HG02852 (cell line): Measurements from ENCODE around the gene ANTKMT.

Experiments used
- ATAC-seq: cut with Tn5 transposase; IDR thresholded peaks from one replicate; pipeline ENCODE4 v1.9.1; 2021; ENCODE audit warnings: mild to moderate bottlenecking, moderate library complexity; ENCODE audit not compliant: unreplicated experiment

ANTKMT gene

DNA sequence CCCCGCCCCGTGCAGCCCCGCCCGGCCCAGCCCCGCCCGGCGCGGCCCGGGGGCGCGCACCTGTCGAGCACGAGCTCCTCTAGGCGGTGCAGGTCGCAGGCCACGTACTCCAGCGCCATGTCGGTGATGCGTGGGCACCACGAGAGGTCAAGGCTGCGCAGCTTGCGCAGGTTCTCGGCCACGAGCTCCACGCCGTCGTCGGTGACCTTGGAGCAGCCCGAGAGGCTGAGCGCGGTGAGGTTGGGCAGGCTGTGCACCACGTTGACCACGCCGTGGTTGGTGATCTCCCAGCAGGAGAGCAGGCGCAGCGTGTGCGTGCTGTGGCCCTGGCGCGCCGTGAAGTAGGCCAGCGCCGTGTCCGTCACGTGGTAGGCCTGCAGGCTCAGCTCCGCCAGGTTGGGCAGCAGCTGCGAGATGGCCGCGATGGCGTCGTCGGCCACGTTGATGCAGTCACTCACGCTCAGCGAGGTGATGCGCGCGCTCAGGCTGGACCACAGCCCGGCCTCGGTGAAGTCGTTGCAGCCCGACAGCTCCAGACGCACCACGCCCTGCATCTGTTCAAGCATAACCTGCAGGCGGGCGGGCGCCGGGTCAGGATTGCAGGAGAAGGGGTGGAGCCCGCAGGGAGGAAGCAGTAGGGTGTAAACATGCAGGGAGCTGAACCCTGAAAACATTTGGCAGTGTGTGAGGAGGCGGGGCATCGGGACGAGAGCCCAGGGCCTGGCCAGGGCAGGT, 25.4 kb upstream of the ANTKMT start:
- ATAC-seq, result no peak

GRCh38 chr16:698911-699671, 21.9 kb upstream of the ANTKMT start:
- ATAC-seq, result no peak

DNA sequence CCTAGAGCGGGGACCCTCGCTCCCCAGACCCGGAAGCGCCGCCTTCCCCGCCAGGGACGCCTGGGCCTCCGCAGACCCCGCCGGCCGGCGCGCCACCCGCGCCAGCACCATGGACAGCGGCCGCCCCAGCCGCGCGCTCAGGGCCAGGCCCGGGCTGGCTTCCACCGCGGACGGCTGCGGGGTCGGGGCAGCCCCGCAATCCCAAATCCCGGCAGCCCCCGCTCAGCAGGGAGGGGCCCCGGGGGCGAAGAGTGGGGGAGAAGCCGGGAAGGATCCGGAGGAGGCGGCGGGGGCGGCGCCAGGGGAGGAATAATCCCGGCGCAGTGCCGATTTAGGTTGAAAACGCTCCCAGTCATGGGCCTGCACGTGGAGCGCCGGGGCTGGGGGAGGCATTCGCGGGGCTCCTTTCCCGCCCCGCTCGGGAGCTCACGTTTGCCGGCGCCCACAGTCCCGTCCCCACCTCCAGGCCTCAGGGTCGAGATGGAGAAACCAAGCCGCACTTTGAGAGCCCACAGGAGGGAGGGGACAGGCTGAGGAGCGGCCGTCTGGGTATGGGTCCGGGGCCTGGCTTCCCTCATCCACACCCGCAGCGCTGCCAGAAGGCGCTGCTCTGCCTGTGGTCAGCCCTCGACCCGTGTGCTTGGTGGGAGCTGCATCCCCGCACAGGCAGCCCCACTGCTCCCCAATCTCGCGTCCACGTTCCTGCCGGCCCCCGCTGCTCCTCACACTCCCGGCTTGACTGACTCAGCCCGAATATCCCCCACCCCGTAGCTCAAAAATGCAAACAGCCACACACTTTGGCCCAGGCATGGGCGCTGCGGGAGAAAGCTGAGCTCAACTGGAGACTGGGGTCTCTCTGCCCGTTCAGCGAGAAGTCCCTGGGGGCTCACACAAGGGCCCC, 20.0 kb upstream of the ANTKMT start:
- ATAC-seq, result no peak

DNA sequence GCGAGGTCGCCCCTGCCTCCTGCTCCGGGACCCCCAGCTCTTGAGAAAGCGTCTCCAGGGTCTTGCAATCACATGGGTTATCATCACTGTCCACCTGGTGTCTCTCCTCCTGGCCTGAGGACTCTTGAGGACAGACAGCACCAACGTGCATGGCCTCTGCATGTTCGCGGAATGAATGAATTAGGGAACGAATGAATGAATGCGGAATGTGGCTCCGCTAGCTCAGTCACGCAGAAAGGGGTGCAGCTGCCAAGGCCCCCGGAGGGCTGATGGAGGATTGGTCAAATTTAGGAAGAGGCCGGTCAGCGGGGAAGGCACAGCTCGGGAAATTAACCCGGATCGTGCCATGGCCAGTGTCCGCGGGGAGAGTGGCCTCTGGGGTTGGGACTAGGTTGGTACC, 18.6 kb upstream of the ANTKMT start:
- ATAC-seq, result no peak

DNA sequence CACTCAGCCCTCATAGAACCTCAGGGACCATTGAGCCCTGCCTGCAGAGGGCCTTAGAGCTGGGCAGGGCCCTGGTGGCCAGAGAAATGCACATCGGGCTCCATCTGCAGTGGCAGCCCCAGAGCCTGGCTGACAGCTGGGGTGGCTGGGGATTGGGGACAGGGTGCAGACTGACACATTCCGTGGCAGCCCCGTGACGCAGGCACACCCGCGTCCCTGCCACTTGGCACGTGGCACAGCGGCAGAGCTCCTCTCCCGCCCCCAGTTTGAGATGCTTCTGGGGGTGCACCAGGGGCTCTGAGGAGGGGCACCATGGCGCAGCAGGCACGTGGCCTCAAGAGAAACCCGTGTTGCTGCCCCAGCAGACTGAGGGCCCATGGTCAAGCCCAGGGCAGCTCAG, 17.5 kb upstream of the ANTKMT start:
- ATAC-seq, result no peak

- no peak for ATAC-seq
Observed at GRCh38 chr16:704047-704446, 16.9 kb upstream of the ANTKMT start.

GRCh38 chr16:704552-705380, 16.2 kb upstream of the ANTKMT start:
- no peak for ATAC-seq

GRCh38 chr16:705431-706188, 15.3 kb upstream of the ANTKMT start, which contains the start of gene FBXL16:
FBXL16 (minus strand) TSS chr16:705801; CDS start chr16:697405, 8,396 bp downstream.
- ATAC-seq, result no peak

GRCh38 chr16:706189-707061, 14.5 kb upstream of the ANTKMT start:
- no peak for ATAC-seq

GRCh38 chr16:707062-707538, 13.8 kb upstream of the ANTKMT start:
- no peak for ATAC-seq

GRCh38 chr16:708019-708418, 12.9 kb upstream of the ANTKMT start:
- no peak for ATAC-seq

- ATAC-seq, result no peak
Observed at GRCh38 chr16:708959-709358, 12.0 kb upstream of the ANTKMT start.

DNA sequence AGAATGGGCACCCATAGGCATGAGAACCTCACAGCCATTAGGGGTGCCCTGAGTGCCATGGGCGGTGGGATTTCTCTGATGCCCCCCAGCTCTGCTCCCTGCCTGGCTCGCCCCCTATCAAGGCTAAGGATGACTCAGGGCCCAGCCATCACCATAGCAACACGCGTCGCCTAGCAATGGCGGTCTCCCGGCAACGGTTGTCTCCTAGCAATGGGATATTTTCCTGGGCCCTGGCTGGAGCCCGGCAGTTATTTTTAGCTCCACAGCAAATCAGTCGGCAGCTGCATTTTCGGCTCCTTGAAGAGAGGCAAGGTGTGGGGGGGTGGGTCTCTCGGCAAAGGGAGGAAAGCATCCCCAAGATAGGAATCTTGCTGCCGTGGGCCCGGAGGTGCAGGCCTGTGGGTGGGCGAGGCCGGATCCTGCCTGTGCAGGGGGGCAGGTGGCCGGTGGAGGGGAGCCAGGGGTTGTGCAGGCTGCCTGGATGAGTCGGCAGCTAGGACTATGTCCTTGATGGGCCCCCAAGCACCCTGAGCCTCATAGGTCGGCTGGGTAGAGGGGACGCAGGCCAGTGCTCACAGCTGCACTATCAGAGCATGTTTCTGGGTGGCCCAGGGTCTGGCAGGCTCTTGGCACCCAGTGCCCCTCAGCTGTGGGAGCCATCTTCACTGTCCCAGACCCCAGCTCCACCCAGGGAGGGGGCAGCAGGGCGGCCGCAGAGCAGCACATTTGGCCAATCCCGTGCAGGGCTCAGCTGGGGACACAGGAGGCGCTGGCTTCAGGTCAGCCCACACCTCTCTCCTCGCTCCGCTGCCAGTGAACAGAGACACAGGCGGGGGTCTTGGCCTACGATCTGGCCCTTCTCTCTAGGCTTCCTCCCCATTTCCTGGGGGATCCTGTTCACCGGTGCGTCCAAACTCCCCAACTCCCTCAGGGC, 11.1 kb upstream of the ANTKMT start:
- ATAC-seq, result no peak

- ATAC-seq, result no peak
Observed at GRCh38 chr16:710500-711075, 10.4 kb upstream of the ANTKMT start.

GRCh38 chr16:711084-711483, 9.9 kb upstream of the ANTKMT start:
- ATAC-seq, result no peak

- ATAC-seq, result no peak
Observed at GRCh38 chr16:711548-712320, 9.2 kb upstream of the ANTKMT start.
